ENCODE results near the gene CPEB3.

Gene CPEB3

DNA sequence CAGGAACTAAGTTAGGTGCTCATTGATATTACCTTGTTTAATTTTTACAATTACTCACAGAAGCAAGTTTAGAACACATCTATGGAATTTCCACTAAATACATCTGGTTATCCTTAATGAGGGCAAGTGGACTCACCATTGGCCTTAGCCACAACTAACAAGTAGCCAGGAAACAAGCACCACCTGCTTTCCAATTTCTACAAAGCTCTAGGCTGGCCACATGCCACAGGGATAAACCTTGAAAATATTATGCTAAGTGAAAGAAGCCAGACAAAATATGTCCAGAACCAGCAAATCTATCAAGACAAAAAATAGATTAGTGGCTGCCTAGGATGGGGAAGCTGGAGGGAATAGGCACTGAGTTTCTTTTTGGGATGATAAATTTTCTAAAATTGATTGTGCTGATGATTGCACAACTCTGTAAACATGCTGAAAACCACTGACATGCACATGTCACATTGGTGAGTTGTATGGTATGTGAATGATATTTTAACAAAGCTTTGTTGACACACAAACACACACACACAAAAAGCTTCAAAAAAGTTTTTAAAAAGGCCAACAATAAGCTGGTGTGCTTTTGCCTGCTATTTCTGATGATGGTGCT lies 179.4 kb downstream of the CPEB3 start:
- in situ Hi-C loops (cut with MboI; ENCODE audit: low sequenced_read_pairs) = no loop called here

DNA sequence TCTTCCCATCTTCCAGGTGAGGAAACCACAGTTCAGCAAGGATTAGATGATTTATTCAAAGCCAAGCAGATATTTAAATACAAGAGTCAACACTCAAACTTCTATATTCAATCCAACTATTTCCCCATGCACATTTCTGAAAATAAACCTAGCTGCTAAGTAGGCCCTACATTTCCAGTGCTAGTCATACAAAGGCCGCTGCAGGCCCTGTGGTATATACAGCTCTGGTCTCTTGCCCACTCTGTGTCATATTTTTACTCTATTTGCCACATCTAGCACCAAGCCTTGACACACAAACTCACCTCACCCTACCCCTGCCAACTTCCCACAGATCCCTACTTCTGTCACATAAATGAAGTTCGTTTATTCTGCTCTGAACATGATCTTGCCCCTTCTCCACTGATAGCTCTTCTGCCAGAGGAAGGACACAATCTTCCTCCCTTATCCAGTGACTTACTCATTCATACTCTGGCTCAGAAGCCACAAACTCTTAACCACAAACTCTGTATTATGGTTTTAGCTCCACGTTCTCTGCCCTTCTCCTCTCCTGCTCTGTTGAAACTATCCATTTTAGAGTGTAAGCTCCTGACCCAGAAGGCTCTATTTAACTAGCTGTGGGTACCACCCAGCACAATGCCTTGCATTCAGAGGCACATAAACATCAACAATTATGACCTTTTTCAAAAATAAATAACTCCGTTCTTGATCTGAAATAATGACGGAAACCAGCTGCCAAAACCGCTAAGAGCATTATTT lies 180.7 kb downstream of the CPEB3 start:
- in situ Hi-C loops (cut with MboI; ENCODE audit: low sequenced_read_pairs) = no loop called here

- in situ Hi-C loops (cut with MboI; ENCODE audit: low sequenced_read_pairs) = no loop called here
Measured at GRCh38 chr10:92108747-92109146, 182.1 kb downstream of the CPEB3 start.

DNA sequence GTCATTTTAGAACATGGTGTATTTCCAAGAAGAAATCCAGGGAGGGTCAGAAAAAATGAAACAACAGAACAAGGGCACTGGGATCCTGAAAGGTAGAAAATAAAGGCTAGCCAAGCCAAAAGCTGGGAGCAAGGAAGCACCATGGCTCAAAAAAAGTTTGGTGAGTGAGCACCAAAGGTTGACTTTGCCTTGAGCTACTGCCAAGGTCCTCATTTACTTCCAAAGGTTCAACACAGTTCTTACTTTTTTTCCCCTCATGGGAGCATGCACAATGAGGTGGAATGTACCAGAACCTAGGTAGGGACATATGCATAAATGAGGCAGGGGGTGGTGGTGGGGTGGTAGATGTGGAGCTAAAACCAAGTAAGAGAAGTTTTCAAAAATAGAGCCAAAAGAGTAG lies 182.8 kb downstream of the CPEB3 start:
- in situ Hi-C loops (cut with MboI; ENCODE audit: low sequenced_read_pairs) = no loop called here

DNA sequence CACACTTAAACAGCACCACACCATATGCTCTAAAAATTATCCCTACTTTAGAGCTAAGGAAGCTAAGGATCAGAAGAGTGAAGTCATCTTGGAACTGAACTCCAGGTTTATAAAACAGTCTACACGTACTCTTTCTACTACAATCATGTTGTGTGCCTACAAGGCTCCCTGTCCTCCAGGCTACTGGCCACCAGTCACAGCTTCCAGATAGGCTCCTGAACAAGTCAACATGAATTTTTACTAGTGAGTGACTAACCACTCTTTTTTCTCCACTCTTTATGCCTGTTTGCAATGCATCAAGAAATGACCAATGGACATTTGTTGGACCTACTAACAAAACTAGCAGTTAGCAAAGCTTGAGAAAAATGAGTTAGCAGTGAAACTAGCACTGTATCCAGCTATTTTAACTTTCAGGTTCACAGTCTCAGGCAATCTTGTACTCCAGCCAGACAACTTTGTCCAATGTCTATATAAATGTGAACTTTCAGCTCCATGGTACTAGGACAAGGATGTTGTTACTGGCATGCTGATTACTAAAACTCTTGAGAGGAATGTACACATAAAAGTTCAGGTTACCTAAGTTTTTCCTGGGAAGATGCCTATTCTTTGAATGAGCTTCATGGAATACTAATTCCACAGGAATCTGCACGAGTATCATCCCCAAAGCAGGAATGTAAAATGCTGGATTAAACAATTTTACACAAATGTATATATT lies 187.3 kb downstream of the CPEB3 start:
- in situ Hi-C loops (cut with MboI; ENCODE audit: low sequenced_read_pairs) = no loop called here

GRCh38 chr10:92102601-92103213 lies 188.2 kb downstream of the CPEB3 start:
- in situ Hi-C loops (cut with MboI; ENCODE audit: low sequenced_read_pairs) = no loop called here

DNA sequence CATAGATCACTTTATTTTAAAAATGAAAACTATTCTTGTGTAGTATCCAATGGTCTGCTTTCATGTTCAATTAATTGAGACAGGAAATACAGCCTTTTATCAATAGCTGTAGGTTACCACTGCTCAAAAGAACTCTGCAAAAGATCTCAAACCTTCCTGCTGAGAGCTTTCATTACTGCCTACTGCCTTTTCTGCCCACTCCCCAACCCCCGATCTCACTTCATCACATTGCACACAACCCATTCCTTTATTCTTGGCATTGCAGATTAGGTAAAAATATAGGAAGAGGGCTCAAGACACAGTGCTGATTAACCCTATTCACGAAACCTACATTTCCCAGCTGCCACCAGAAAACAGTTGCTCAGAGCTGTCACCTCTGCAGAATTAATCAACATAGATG lies 195.9 kb downstream of the CPEB3 start:
- in situ Hi-C loops (cut with MboI; ENCODE audit: low sequenced_read_pairs) = loop anchor here (25.0 kb wide), 1 partner anchor 217 kb away; no protein-coding TSS in a partner anchor

GRCh38 chr10:92091965-92092364 lies 198.9 kb downstream of the CPEB3 start:
- in situ Hi-C loops (cut with MboI; ENCODE audit: low sequenced_read_pairs) = loop anchor here (25.0 kb wide), 1 partner anchor 220 kb away; no protein-coding TSS in a partner anchor

- in situ Hi-C loops (cut with MboI; ENCODE audit: low sequenced_read_pairs) = loop anchor here (10.0 to 25.0 kb wide), 2 partner anchors 224 to 347 kb away; no protein-coding TSS in a partner anchor
Measured at GRCh38 chr10:92087750-92088395, 203.0 kb downstream of the CPEB3 start.

GRCh38 chr10:92082583-92083280 lies 208.1 kb downstream of the CPEB3 start:
- in situ Hi-C loops (cut with MboI; ENCODE audit: low sequenced_read_pairs) = loop anchor here (10.0 to 25.0 kb wide), 2 partner anchors 230 to 352 kb away; no protein-coding TSS in a partner anchor

DNA sequence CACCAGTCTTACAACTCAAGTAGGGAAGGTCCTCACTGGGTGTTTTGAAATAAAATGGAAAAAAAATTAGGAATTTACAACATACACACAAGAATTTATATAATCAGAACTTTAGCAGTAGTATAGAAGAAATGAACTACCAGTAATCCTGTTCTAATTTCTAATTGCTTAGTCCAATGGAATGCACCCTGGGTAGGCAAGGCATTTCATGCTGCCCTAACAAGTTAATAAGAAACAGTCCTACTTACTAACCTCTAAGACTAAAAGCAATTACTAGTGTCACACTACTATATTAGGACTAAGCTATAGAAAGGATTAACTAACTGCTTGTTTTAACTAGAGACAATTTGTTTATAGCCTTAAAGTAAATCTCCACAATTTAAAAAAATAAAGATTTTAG lies 209.2 kb downstream of the CPEB3 start:
- in situ Hi-C loops (cut with MboI; ENCODE audit: low sequenced_read_pairs) = loop anchor here (10.0 to 25.0 kb wide), 2 partner anchors 231 to 353 kb away; no protein-coding TSS in a partner anchor

DNA sequence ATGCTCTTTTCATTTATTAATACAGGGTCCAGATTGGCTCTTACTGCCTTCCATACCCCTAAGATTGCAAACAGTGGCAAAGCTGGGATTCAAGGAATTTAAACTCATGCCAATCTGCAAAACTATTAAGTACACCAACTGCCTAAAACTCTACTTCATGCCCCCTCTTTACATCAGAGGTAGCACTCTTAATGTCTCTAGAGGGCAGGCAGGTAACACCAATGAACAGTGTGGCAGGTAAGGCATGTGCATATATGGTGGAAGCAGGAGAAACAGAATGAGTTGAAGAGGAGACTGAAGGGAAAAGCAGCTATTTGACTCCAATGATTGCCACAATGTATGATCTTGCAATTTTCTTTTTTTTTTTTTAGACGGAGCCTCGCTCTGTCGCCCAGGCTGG lies 210.6 kb downstream of the CPEB3 start:
- in situ Hi-C loops (cut with MboI; ENCODE audit: low sequenced_read_pairs) = loop anchor here (10.0 to 25.0 kb wide), 2 partner anchors 232 to 355 kb away; no protein-coding TSS in a partner anchor

DNA sequence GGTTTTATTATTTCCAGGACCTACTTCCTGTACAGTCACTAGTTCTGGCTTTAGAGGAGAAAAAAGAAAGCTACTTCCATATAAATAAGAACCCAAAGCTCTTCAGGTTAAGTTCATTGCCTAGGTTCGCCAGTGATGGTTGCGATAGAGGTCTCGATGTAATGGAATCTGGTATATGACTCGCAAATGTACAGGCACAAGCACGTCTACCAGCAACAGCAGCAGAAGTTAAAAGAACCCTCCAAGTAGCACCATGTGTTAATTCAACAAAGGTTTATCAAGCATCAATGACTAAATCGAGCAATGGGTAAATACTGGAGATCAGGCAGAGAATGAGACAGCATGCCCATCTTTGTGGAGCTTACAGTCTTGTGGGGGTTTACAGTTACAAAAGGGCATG lies 211.9 kb downstream of the CPEB3 start:
- in situ Hi-C loops (cut with MboI; ENCODE audit: low sequenced_read_pairs) = loop anchor here (25.0 kb wide), 1 partner anchor 233 kb away; no protein-coding TSS in a partner anchor

DNA sequence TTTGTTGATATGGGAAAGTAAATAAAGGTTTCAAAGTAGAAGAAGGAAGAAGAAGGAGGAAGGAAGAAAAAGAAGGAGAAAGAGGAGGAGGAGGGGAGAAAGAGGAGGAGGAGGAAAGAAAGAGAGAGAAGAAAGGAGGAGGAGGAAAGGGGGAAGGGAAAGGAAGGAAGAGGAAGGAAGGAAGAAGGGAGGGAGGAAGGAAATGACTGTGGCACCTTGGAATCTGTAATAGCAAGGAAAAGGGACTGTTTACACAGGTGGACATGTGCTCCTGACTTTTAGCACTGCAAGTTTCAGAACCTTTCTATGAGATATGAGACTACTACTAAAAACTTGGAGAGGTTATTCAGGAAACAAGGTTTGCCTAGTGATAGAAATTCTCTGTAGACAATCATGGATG lies 214.2 kb downstream of the CPEB3 start:
- in situ Hi-C loops (cut with MboI; ENCODE audit: low sequenced_read_pairs) = loop anchor here (25.0 kb wide), 1 partner anchor 236 kb away; no protein-coding TSS in a partner anchor

GRCh38 chr10:92075829-92076228 lies 215.0 kb downstream of the CPEB3 start:
- in situ Hi-C loops (cut with MboI; ENCODE audit: low sequenced_read_pairs) = loop anchor here (25.0 kb wide), 1 partner anchor 236 kb away; no protein-coding TSS in a partner anchor

- in situ Hi-C loops (cut with MboI; ENCODE audit: low sequenced_read_pairs) = no loop called here
Measured at GRCh38 chr10:92074126-92074887, 216.6 kb downstream of the CPEB3 start.

GRCh38 chr10:92068900-92069299 lies 222.0 kb downstream of the CPEB3 start:
- in situ Hi-C loops (cut with MboI; ENCODE audit: low sequenced_read_pairs) = no loop called here

DNA sequence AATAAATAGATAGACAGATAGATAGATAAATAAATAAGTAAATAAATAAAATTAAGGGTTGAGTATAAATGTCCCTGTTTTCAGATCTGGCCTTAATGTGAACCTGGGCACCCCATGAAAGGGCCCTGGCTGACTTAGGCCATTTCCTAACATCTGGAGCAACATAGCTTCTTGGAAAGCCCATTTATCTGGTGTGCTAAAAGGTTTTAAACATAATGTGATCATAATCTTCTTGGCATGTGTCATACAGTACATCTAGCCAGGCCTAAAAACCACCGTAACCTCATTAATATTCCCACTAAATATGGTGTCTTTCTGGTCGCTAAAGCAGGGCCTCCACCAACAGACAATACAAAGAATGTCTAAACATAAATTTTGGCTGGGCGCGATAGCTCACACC lies 224.5 kb downstream of the CPEB3 start:
- in situ Hi-C loops (cut with MboI; ENCODE audit: low sequenced_read_pairs) = no loop called here

DNA sequence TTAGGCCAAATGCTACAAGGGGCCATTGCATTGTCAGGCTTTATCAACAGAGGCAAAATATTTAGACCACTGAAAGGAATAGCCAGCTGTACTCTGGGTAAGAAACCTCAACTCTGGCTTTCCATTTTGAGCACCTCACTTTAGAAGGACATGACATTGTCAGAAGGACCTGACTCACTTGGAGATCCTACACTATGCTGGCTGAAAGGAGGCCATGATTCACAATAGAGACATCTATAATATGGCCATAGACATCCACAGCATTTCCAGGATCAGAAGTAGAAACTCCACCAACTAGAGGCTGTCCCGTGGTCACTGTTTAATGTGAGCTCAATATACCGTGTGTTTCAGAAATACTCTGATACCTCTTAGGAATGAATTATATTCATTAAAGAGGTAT lies 226.4 kb downstream of the CPEB3 start:
- in situ Hi-C loops (cut with MboI; ENCODE audit: low sequenced_read_pairs) = no loop called here
